ENCODE measurements around the gene INTS7.

INTS7 gene

DNA sequence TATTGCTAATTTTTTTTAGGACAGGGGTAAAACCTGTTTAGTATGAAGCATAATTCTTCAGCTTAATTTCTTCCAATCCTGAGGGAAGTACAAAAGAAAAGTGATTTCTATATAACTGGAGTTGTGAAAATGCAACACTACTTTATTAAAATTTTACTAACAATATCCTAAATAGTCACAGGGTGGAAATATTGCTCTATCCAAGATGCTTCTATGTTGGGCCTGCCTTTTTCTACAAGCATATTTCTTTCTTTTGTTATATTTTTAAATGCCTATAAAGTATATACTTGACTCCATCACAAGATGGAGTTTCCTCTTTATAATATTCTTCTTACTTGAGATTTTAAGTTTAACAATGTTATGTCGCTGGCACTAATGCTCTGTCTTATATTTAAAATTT lies 38.1 kb upstream of the INTS7 start:
- no peak for DNase-seq (ENCODE audit: low spot score)

GRCh38 chr1:212072047-212072446 lies 36.7 kb upstream of the INTS7 start:
- H3K27ac ChIP-seq = no peak overlapping the region
- TF ChIP-seq CTCF (IDR thresholded peaks at IDR 0.05) = no peak

More for the DNA sequence above, 38.1 kb upstream of the INTS7 start:
- Histone ChIP-seq H3K27ac (no peak overlapping the region), H3K4me3 (no peak overlapping the region)
- TF ChIP-seq CTCF (IDR thresholded peaks at IDR 0.05) = no peak

DNA sequence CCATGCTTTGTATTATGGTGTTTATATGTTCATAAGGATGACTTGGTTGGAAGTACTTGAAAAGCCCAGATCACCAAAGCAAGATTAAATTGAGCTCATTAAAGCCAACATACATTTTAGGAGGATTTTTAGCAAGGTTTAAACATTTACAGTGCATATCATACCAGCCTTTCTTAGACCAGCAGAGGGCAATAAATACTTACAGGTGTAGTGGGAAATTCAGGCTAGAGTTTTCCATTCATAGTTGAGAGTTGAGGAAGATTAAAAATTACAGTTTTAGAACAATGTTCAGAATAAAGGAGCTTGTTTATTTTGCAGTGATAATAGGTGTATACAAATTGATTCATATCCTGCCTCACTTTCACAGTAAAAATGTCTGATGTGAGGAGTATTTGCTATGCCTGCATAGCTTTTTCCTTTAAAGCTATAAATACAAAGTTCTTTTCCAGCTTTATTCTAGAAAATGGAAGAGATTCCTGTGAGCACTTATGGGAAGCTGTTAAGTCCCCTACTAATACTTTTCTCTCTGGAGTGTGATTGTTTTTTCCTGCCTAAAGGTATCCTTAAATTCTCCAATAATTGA lies 35.5 kb upstream of the INTS7 start:
- DNase-seq (ENCODE audit: low spot score) = no peak
- TF ChIP-seq CTCF (IDR thresholded peaks at IDR 0.05) = peak; percentile 64
- H3K4me3 ChIP-seq = no peak overlapping the region
- no peak overlapping the region for H3K27ac ChIP-seq

More at GRCh38 chr1:212072047-212072446, 36.7 kb upstream of the INTS7 start:
- no peak overlapping the region for H3K4me3 ChIP-seq
- DNase-seq (ENCODE audit: low spot score) = no peak

- no peak for DNase-seq (ENCODE audit: low spot score)
- H3K27ac ChIP-seq = no peak overlapping the region
- H3K4me3 ChIP-seq = no peak overlapping the region
- TF ChIP-seq CTCF (IDR thresholded peaks at IDR 0.05) = no peak
These were observed 32.4 kb upstream of the INTS7 start for GRCh38 chr1:212067787-212068186.

GRCh38 chr1:212062832-212063438 lies 27.6 kb upstream of the INTS7 start:
- peak; percentile 37 for TF ChIP-seq CTCF (IDR thresholded peaks at IDR 0.05)
- no peak overlapping the region for H3K4me3 ChIP-seq
- no peak overlapping the region for H3K27ac ChIP-seq
- no peak for DNase-seq (ENCODE audit: low spot score)

DNA sequence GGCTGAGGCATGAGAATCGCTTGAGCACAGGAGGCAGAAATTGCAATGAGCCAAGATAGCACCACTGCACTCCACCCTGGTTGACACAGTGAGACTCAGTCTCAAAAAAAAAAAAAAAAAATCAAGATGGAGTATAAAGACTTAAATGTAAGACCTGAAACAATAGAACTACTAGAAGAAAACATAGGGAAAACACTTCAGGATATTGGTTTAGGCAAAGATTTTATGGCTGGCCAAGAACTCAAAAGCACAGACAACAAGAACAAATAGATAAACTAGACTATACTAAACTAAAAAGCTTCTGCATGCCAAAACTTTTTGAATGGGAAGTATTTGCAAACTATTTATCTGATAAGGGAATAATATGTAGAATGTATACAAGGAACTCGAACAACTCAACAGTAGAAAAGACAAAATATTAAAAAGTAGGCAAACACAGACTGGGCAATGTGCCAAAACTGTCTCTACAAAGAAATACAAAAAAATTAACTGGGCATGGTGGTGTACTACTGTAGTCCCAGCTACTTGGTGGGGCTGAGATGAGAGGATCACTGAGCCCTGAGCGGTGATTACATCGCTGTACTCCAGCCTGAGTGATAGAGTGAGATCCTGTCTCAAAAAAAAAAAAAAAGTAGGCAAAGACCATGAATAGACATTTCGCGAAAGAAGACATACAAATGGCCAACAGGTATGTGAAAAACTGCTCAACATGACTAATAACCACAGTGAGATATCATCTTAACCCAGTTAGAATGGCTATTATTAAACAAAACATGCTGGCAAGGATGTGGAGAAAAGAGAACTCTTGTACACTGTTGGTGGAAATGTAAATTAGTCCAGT lies 25.5 kb upstream of the INTS7 start:
- no peak overlapping the region for H3K27ac ChIP-seq
- no peak overlapping the region for H3K4me3 ChIP-seq
- TF ChIP-seq CTCF (IDR thresholded peaks at IDR 0.05) = no peak
- DNase-seq (ENCODE audit: low spot score) = no peak

All from coronary artery (tissue), 2 donors.